ENCODE data around the gene GALC.
A peak's percentile ranks its signal among the peaks of the same experiment; 100 is the strongest.

Gene GALC

GRCh38 chr14:87999277-87999676, 6.3 kb upstream of the GALC start:
- H3K4me3 ChIP-seq (ENCODE audit: low read depth, low read length): no peak overlapping the region
- peaks cover 7% of the 10 kb centered on the region for H3K9me3 ChIP-seq (ENCODE audit: severe bottlenecking)
- H3K27ac ChIP-seq: no peak overlapping the region
- DNase-seq: no peak
- H3K36me3 ChIP-seq: no peaks in the 10 kb centered on the region
- TF ChIP-seq, protein P1, sequence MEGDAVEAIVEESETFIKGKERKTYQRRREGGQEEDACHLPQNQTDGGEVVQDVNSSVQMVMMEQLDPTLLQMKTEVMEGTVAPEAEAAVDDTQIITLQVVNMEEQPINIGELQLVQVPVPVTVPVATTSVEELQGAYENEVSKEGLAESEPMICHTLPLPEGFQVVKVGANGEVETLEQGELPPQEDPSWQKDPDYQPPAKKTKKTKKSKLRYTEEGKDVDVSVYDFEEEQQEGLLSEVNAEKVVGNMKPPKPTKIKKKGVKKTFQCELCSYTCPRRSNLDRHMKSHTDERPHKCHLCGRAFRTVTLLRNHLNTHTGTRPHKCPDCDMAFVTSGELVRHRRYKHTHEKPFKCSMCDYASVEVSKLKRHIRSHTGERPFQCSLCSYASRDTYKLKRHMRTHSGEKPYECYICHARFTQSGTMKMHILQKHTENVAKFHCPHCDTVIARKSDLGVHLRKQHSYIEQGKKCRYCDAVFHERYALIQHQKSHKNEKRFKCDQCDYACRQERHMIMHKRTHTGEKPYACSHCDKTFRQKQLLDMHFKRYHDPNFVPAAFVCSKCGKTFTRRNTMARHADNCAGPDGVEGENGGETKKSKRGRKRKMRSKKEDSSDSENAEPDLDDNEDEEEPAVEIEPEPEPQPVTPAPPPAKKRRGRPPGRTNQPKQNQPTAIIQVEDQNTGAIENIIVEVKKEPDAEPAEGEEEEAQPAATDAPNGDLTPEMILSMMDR (IDR thresholded peaks at IDR 0.05; ENCODE audit: low read depth, low read length): no peak
- no peaks in the 10 kb centered on the region for H3K27me3 ChIP-seq (ENCODE audit: insufficient read depth, low read depth, severe bottlenecking)

- no peak overlapping the region for H3K4me3 ChIP-seq (ENCODE audit: low read depth, low read length)
- DNase-seq: no peak
- H3K27ac ChIP-seq: no peak overlapping the region
- TF ChIP-seq, protein P1 (IDR thresholded peaks at IDR 0.05; ENCODE audit: low read depth, low read length): no peak
- peaks cover 7% of the 10 kb centered on the region for H3K9me3 ChIP-seq (ENCODE audit: severe bottlenecking)
- no peaks in the 10 kb centered on the region for H3K36me3 ChIP-seq
- no peaks in the 10 kb centered on the region for H3K27me3 ChIP-seq (ENCODE audit: insufficient read depth, low read depth, severe bottlenecking)
Observed at GRCh38 chr14:87998482-87998881, 5.5 kb upstream of the GALC start.

GRCh38 chr14:87996291-87996592, 3.3 kb upstream of the GALC start:
- peaks cover 7% of the 10 kb centered on the region for H3K9me3 ChIP-seq (ENCODE audit: severe bottlenecking)
- H3K27me3 ChIP-seq (ENCODE audit: insufficient read depth, low read depth, severe bottlenecking): no peaks in the 10 kb centered on the region
- no peaks in the 10 kb centered on the region for H3K36me3 ChIP-seq
- TF ChIP-seq, protein P1 (IDR thresholded peaks at IDR 0.05; ENCODE audit: low read depth, low read length): no peak
- no peak overlapping the region for H3K4me3 ChIP-seq (ENCODE audit: low read depth, low read length)
- no peak overlapping the region for H3K27ac ChIP-seq
- no peak for DNase-seq

DNA sequence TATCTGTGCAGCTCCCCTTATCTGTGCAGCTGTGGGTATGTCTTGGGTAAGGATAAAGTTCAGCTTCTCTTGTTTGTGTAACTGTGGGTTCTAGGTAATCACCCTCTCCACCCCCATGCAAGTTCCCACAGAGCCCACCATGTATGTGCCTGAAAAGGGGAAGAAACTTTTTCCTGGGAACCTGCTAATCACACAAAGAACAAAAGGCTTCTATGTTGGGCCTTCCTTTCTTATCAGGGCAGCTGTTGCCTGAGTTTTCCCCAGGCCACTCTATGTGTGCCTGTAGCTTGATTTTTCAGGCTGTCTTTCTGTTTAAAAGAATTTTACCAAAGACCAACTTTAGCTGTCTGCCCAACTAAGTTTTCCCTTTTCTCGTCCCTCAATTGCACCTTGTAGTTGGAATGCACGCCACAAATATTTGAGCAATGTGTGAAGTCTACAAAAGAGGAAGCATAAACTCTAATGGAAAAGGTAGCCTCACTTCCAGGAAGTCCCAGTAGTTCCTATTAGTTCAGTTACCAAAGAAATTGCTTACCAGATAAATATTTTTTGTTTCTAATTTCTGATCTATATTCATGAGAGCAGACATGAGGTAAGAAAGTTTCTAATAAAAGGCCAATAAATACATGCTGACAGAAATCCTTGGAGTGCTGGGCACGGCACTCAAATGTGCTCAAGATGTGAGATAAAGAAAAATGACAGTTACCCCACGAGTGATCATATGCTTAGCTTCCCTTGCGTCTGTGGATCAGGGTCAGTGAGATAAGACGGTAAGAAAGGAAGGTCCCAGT, 2.7 kb upstream of the GALC start:
- Histone ChIP-seq H3K27me3 (ENCODE audit: insufficient read depth, low read depth, severe bottlenecking) (no peaks in the 10 kb centered on the region), H3K9me3 (ENCODE audit: severe bottlenecking) (peaks cover 7% of the 10 kb centered on the region), H3K27ac (no peak overlapping the region), H3K36me3 (no peaks in the 10 kb centered on the region), H3K4me3 (ENCODE audit: low read depth, low read length) (no peak overlapping the region)
- TF ChIP-seq, protein P1 (IDR thresholded peaks at IDR 0.05; ENCODE audit: low read depth, low read length): no peak
- DNase-seq: no peak

DNA sequence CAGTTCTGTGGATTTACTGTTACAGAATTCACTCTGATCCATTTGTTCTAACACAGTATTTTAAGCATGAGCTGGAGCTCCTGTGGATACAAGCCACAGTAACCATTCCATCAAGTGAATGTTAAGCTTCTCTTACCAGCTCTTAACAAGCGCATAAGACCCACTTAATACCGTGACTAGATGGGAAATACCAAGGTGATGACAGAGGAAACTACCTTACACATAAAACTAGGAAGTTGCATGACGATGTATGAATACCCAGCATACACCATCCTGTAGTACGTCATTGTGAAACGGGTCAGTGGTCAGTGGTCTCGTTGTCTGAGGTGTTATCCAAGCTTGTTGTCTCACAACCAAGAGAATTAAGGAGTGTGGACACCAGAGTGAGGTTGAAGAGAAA, 2.0 kb upstream of the GALC start:
- no peak for DNase-seq
- TF ChIP-seq, protein P1 (IDR thresholded peaks at IDR 0.05; ENCODE audit: low read depth, low read length): no peak
- Histone ChIP-seq H3K27me3 (ENCODE audit: insufficient read depth, low read depth, severe bottlenecking) (no peaks in the 10 kb centered on the region), H3K27ac (no peak overlapping the region), H3K9me3 (ENCODE audit: severe bottlenecking) (peaks cover 7% of the 10 kb centered on the region), H3K4me3 (ENCODE audit: low read depth, low read length) (no peak overlapping the region), H3K36me3 (no peaks in the 10 kb centered on the region)

- peak overlapping the region; percentile 79 for H3K27ac ChIP-seq
Observed at GRCh38 chr14:87992346-87992717, 650 bp downstream of the GALC start.

More at GRCh38 chr14:87992346-87992717, 650 bp downstream of the GALC start:
- Histone ChIP-seq H3K9me3 (ENCODE audit: severe bottlenecking) (peaks cover 7% of the 10 kb centered on the region), H3K4me3 (ENCODE audit: low read depth, low read length) (peak overlapping the region; percentile 61), H3K27me3 (ENCODE audit: insufficient read depth, low read depth, severe bottlenecking) (no peaks in the 10 kb centered on the region), H3K36me3 (no peaks in the 10 kb centered on the region)
- TF ChIP-seq, protein P1 (IDR thresholded peaks at IDR 0.05; ENCODE audit: low read depth, low read length): no peak
- no peak for DNase-seq
